ENCODE results near the gene TPPP2. TPM values are rescaled to one million over a fixed set of nuclear protein-coding genes. Genes with fewer than 3 reads are reported as not detected.

Gene TPPP2
- total RNA-seq, 1 donor from 2014 or later: not detected

GRCh38 chr14:21024585-21025370 lies 5.2 kb upstream of the TPPP2 start, which contains the start of gene NDRG2:
Gene NDRG2 (minus strand): TSS chr14:21025061. CDS start chr14:21023315, 1,746 bp downstream.
- no peak for DNase-seq (ENCODE audit: extremely low spot score, unreplicated experiment)
- Mint-ChIP-seq H3K27me3 (ENCODE audit: unreplicated experiment) (peaks cover 39% of the 10 kb centered on the region), H3K4me3 (ENCODE audit: unreplicated experiment) (peak within 1 kb of the TSS; percentile 78), H3K9me3 (ENCODE audit: unreplicated experiment) (no peaks in the 10 kb centered on the region), H3K4me1 (ENCODE audit: unreplicated experiment) (peaks cover 9% of the 10 kb centered on the region), H3K27ac (ENCODE audit: unreplicated experiment) (no peak within 1 kb of the TSS), H3K36me3 (ENCODE audit: unreplicated experiment) (no peaks in the 10 kb centered on the region)
- no peak for TF ChIP-seq CTCF (IDR thresholded peaks at IDR 0.05)

GRCh38 chr14:21025371-21026273 lies 4.4 kb upstream of the TPPP2 start:
- Mint-ChIP-seq H3K27ac (ENCODE audit: unreplicated experiment) (no peak overlapping the region), H3K36me3 (ENCODE audit: unreplicated experiment) (no peaks in the 10 kb centered on the region), H3K4me1 (ENCODE audit: unreplicated experiment) (peaks cover 9% of the 10 kb centered on the region), H3K9me3 (ENCODE audit: unreplicated experiment) (no peaks in the 10 kb centered on the region), H3K4me3 (ENCODE audit: unreplicated experiment) (peak overlapping the region; percentile 78), H3K27me3 (ENCODE audit: unreplicated experiment) (peaks cover 42% of the 10 kb centered on the region)
- no peak for TF ChIP-seq CTCF (IDR thresholded peaks at IDR 0.05)
- no peak for DNase-seq (ENCODE audit: extremely low spot score, unreplicated experiment)

GRCh38 chr14:21026274-21026987 lies 3.6 kb upstream of the TPPP2 start:
- peaks cover 9% of the 10 kb centered on the region for H3K4me1 Mint-ChIP-seq (ENCODE audit: unreplicated experiment)
- H3K4me3 Mint-ChIP-seq (ENCODE audit: unreplicated experiment): peak overlapping the region; percentile 8
- no peaks in the 10 kb centered on the region for H3K36me3 Mint-ChIP-seq (ENCODE audit: unreplicated experiment)
- no peaks in the 10 kb centered on the region for H3K9me3 Mint-ChIP-seq (ENCODE audit: unreplicated experiment)
- H3K27ac Mint-ChIP-seq (ENCODE audit: unreplicated experiment): no peak overlapping the region
- peaks cover 39% of the 10 kb centered on the region for H3K27me3 Mint-ChIP-seq (ENCODE audit: unreplicated experiment)
- no peak for DNase-seq (ENCODE audit: extremely low spot score, unreplicated experiment)
- TF ChIP-seq CTCF (IDR thresholded peaks at IDR 0.05): no peak

- no peak for TF ChIP-seq CTCF (IDR thresholded peaks at IDR 0.05)
- no peaks in the 10 kb centered on the region for H3K36me3 Mint-ChIP-seq (ENCODE audit: unreplicated experiment)
- H3K4me3 Mint-ChIP-seq (ENCODE audit: unreplicated experiment): no peak overlapping the region
- H3K27ac Mint-ChIP-seq (ENCODE audit: unreplicated experiment): no peak overlapping the region
- no peaks in the 10 kb centered on the region for H3K9me3 Mint-ChIP-seq (ENCODE audit: unreplicated experiment)
- DNase-seq (ENCODE audit: extremely low spot score, unreplicated experiment): no peak
- peaks cover 9% of the 10 kb centered on the region for H3K4me1 Mint-ChIP-seq (ENCODE audit: unreplicated experiment)
- peaks cover 42% of the 10 kb centered on the region for H3K27me3 Mint-ChIP-seq (ENCODE audit: unreplicated experiment)
Observed at GRCh38 chr14:21026988-21027315, 3.1 kb upstream of the TPPP2 start.

Measured in osteocyte (in vitro differentiated cells).